ENCODE data around the gene NCOR2. TPM values are rescaled to one million over a fixed set of nuclear protein-coding genes. Genes with fewer than 3 reads are reported as not detected.

Gene NCOR2
- polyA plus RNA-seq, 3 donors from 2014 or later = 1.6 to 10.2 (median 2.1) TPM

DNA sequence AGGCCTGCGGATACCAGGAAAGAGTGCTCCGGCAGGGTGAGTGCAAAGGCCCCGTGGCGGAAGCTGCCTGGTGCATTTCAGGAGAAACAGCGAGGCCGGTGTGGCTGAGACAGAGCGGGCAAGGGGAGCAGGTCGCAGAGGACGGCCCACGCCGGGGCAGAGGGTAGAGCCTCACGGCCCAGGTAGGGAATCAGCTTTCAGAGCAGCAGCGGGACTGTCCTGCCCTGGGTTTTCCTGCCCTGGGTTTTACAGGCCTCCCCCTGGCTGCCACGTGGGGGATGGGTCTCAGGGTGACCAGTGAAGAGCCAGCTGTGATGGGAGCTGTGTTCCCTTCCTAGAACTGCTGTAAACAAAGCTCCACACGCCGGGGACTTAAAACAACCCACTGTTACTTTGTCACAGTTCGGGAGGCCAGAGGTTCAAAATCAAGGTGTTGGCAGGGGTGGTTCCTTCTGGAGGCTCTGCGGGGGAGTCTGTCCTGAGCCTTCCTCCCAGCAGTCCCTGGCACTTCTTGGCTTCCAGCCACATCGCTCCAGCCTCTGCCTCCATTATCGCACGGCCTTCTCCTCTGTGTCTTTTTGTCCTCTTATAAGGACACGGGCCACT lies 10.4 kb downstream of the NCOR2 start:
- H3K27ac Mint-ChIP-seq = peak overlapping the region in 2 of 6 donors; percentile 53 to 77
- peaks cover 29 to 50% of the 10 kb centered on the region in 2 donors for H3K4me1 Mint-ChIP-seq
- no peaks in the 10 kb centered on the region for H3K9me3 Mint-ChIP-seq

DNA sequence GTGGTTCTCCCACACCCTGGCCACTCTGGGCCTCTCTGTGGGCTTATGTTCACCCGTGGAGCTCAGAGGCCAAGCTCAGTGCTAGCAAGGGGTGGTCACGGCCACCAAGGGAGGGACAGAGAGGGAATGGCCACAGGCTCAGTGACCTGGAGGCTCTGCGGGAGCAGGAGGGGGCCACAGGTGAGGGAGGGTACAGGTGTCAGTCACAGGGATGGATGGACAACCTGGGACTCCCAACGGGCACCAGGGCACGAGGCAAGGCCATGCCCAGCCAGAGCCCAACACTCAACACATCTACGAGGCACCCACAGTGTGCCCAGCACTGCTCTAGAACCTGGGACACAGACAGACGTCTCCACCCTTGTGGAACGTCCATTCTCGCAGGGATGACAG lies 11.3 kb downstream of the NCOR2 start:
- peaks cover 0 to 4% (median 2%) of the 10 kb centered on the region in 3 donors for H3K27me3 Mint-ChIP-seq (ENCODE audit: low read depth in 3 of 3)
- no peak for DNase-seq
- H3K36me3 Mint-ChIP-seq = no peaks in the 10 kb centered on the region
- no peak overlapping the region for H3K4me3 Mint-ChIP-seq
- H3K9me3 Mint-ChIP-seq = no peaks in the 10 kb centered on the region
- peaks cover 31 to 52% of the 10 kb centered on the region in 2 donors for H3K4me1 Mint-ChIP-seq
- peak overlapping the region in 1 of 6 donors; percentile 32 for H3K27ac Mint-ChIP-seq

More for the DNA sequence above, 10.4 kb downstream of the NCOR2 start:
- H3K27me3 Mint-ChIP-seq (ENCODE audit: low read depth in 3 of 3) = peaks cover 0 to 4% (median 2%) of the 10 kb centered on the region in 3 donors
- no peak for DNase-seq
- H3K36me3 Mint-ChIP-seq = no peaks in the 10 kb centered on the region
- H3K4me3 Mint-ChIP-seq = no peak overlapping the region

DNA sequence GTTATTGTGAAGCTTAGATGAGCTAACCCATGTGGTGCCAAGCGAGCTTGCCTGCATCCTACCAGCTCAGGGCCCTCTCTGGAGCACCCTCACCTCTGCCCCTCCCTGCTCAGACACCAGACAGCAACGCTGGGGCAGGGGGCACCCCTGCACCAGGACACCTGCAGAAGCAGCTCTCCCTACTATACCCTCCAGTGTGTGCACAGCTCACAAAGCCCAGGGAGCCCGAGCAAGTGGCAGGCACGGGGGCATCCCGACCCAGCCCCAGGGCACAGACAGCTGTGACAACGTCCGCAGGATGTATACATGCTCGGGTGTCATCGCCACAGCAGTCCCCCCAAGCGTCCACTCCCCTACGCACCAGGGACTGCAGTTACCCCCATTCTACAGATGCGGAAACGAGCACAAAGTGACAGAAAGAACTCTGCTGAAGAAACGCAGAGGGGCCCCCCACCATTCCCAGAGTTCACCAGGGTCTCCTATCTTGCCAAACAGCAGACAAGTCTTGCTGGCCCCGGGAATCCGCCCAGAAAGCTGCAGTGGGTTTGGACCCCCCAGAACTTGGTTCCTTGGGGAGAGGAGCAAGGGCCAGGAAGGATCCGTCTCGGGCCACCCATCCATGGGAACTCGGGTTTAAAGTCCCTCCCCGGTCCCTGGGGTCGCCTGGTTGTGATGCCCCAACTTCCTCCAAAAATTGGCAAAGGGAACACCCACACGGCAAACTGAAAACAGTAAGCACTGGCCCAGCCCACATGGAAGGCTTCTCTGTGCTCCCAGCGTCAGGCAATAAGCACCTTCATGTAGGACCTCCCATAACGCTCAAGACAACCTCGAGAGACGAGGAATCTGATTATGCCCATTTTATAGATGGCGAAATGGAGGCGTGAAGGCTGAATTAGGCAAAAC lies 12.0 kb downstream of the NCOR2 start:
- H3K27me3 Mint-ChIP-seq (ENCODE audit: low read depth in 3 of 3) = peaks cover 0 to 4% (median 2%) of the 10 kb centered on the region in 3 donors
- no peak overlapping the region for H3K4me3 Mint-ChIP-seq
- no peaks in the 10 kb centered on the region for H3K9me3 Mint-ChIP-seq
- H3K27ac Mint-ChIP-seq = no peak overlapping the region
- DNase-seq = no peak
- peaks cover 36 to 55% of the 10 kb centered on the region in 2 donors for H3K4me1 Mint-ChIP-seq
- H3K36me3 Mint-ChIP-seq = no peaks in the 10 kb centered on the region

DNA sequence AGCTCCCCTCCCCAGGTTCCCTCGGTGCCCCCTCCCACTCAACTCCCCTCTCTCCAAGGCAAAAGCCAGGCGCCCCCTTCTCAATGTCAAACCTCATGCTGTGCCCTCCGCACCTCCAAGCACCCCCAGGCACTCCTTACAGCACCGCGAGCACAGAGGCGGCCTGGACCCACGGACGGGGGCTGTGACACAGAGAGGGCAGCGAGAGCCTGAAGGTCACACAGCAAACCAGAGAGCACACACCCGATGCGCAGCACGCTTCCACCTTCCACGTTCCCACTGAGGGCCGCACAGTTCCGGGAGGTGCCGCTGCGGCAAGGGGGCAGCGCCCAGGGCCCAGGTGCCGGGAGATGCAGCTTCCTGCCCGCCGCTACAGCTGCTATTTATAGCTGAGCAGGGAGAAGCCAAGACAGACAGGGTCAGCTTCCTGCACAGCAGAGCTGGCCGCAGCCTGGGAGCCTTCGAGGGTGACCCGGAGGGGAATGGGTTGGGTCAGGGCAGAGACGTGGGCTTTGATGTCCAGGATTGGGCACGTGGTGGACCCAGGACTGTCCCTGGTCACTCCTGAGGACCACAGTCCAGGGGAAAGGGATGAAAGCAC lies 12.9 kb downstream of the NCOR2 start:
- DNase-seq = no peak
- Mint-ChIP-seq H3K4me3 (no peak overlapping the region), H3K27ac (no peak overlapping the region), H3K27me3 (ENCODE audit: low read depth in 3 of 3) (peaks cover 0 to 4% (median 2%) of the 10 kb centered on the region in 3 donors), H3K9me3 (no peaks in the 10 kb centered on the region), H3K4me1 (peaks cover 41 to 61% of the 10 kb centered on the region in 2 donors), H3K36me3 (no peaks in the 10 kb centered on the region)

DNA sequence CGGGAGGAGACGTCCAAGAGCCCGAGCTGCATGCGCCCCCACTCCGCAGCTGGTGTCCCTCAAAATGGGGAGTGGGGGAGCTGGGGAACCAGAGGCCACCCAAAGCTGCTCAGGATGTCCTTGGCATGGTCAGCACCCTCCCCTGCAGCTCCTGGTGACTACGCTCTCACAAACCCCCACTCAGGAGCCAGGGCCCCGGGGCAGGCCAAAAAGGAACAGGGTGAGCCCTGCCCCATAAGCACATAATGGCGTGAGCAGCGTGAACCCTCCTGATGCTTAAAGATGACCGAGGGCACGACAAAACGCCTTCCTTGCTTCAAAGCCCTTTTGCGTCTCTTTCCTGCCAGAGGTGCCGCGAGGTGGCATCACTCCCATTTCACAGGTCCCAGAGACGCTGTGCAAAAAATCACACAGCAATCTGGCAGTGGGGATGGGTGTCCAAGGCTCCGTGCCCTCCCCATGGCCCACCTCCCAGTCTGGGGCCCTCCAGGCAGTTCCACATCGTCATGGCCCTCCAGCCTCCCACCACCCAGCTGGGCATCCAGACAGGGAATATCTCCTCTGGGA lies 13.5 kb downstream of the NCOR2 start:
- Mint-ChIP-seq H3K27ac (no peak overlapping the region), H3K9me3 (no peaks in the 10 kb centered on the region), H3K4me1 (peaks cover 41 to 63% of the 10 kb centered on the region in 2 donors), H3K4me3 (peak overlapping the region in 1 of 5 donors; percentile 50), H3K36me3 (no peaks in the 10 kb centered on the region), H3K27me3 (ENCODE audit: low read depth in 3 of 3) (peaks cover 0 to 2% (median 2%) of the 10 kb centered on the region in 3 donors)
- no peak for DNase-seq

DNA sequence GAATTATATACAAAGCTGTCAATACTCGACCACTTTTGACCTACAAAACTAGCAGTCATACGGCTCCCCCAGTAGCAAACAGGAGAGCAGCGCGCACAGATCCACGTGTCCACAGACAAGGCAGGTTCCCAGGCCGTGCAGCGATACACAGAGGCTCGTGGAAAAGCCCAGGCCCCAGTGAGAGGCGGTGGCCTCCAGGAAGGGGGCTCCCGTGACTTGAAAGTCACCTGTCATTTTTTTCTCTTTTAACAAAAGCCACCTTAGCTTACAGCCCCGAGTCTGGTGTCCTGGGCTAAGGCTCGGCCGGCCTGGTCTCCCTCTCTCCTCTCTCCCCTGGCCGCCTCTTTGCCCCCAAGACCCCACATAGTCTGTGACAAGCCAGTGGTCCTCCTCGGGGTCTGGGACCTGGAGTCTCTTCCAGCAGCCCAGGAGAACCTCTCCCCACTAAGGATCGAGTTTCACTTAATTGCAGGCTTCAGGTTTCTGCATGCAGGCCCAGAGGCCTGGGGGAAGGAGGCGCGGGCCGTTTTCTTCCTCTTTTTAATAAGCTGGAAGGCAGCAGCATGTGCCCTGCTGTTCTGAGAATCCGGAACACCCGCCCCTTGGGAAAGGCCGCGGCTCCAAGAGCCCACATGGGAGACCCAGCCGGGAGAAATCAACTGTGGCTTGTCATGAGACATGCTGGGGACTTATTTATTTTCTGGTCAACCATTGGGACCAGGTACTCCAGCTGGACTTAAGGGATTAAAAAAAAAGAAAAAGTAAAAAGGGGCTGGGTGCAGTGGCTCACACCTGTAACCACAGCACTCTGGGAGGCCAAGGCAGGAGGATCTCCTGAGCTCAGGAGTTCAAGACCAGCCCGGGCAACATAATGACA lies 15.9 kb downstream of the NCOR2 start:
- no peak for DNase-seq
- Mint-ChIP-seq H3K36me3 (no peaks in the 10 kb centered on the region), H3K4me3 (no peak overlapping the region), H3K27me3 (ENCODE audit: low read depth in 3 of 3) (peaks cover 0 to 4% (median 0%) of the 10 kb centered on the region in 3 donors), H3K4me1 (peaks cover 49 to 70% of the 10 kb centered on the region in 2 donors), H3K9me3 (no peaks in the 10 kb centered on the region), H3K27ac (no peak overlapping the region)

DNA sequence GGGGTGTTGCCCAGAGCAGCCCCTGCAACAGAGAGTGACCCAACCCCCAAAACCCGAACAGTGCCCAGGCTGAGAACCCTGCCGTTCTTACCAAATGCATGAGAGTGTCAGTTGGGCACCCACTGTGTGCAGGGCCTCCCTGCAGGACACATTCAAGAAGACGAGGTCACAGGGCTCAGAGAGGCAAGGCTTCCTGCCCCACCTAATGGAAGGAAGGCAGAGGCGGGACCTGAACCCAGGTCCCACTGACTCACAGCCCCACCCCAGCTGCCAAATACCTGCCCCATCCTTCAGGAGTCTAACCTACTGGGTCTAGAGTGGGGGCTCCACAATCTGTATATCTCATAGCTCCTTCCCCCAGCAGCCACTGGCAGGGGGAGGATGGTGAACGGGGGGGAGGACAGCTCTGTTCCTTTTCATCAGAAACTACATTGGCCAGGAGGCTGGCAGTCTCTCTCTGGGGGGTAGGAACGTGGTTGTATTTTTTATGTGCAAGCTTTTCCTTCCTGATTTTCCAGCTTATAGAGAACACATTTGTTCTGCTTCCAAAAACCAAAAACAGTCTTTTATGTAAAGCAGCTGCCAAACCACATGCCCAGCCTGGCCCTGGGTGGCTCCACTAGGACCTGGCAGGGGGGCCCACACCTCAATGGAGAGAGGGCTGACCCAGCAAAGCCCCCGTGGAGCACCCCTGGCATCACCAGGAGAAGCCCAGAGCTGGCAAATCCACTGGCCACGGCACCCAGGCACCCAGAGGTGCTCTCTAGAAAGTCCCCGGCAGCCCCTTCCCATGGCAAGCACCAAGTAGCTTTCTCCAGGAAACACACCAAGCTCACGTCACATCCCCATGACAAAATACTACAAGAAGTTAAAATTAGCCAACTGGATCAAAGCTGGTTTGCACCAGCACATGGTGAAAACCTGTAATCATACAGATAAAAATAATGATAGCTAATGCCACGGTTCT lies 17.0 kb downstream of the NCOR2 start:
- Mint-ChIP-seq H3K27me3 (ENCODE audit: low read depth in 3 of 3) (peaks cover 0 to 4% (median 0%) of the 10 kb centered on the region in 3 donors), H3K36me3 (no peaks in the 10 kb centered on the region), H3K4me3 (no peak overlapping the region), H3K27ac (no peak overlapping the region), H3K4me1 (peaks cover 50 to 66% of the 10 kb centered on the region in 2 donors), H3K9me3 (no peaks in the 10 kb centered on the region)
- DNase-seq = no peak

DNA sequence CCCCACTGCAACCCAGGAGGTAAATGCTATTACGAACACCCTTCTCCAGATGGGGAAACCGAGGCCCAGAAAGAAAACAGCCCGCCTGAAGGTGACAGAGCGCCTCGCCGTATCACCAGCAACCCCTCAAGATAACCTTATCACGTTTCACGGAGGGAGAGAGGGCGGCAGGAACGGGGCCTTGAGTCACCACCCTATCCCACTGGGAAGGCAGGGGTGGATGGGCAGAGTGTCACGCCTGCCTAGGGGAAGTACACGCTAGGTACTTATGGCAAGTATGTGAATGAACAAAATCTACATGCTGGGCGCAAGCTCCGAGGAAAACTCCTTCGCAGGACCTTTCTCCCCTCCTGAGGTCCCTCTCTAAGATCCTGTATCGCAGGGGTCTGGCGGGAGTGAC lies 17.8 kb downstream of the NCOR2 start:
- no peak overlapping the region for H3K4me3 Mint-ChIP-seq
- peaks cover 0 to 4% (median 0%) of the 10 kb centered on the region in 3 donors for H3K27me3 Mint-ChIP-seq (ENCODE audit: low read depth in 3 of 3)
- no peak overlapping the region for H3K27ac Mint-ChIP-seq
- H3K36me3 Mint-ChIP-seq = no peaks in the 10 kb centered on the region
- DNase-seq = no peak
- no peaks in the 10 kb centered on the region for H3K9me3 Mint-ChIP-seq
- peaks cover 47 to 62% of the 10 kb centered on the region in 2 donors for H3K4me1 Mint-ChIP-seq

DNA sequence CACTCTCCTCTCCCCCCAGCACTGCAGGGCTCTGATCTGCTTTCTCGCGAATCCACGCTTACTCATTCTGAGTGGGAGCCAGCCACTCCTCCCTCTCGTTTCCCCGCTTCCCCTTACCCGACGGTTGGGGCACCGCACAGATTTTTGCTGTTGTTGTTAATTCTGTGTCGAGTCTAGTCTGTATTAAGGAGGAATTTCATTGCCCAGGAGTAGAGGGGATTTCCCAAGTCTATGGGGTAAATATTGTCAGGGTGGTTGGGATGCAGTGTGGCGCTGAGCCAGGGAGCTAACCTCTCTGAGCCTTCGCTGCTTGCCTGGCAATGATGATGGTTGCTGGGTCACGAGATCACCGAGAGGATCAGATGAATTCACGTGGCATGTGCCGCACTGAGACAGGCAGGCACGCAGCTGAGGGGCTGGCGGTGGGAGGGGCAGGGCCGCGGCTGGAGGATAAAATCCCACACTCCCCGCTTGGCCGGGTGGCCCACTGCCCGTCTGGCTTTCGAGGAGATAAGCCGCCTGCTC lies 18.5 kb downstream of the NCOR2 start:
- Mint-ChIP-seq H3K4me1 (peaks cover 45 to 58% of the 10 kb centered on the region in 2 donors), H3K27me3 (ENCODE audit: low read depth in 3 of 3) (peaks cover 0 to 4% (median 0%) of the 10 kb centered on the region in 3 donors), H3K4me3 (no peak overlapping the region), H3K27ac (peak overlapping the region in 1 of 6 donors; percentile 34), H3K36me3 (no peaks in the 10 kb centered on the region), H3K9me3 (no peaks in the 10 kb centered on the region)
- no peak for DNase-seq

DNA sequence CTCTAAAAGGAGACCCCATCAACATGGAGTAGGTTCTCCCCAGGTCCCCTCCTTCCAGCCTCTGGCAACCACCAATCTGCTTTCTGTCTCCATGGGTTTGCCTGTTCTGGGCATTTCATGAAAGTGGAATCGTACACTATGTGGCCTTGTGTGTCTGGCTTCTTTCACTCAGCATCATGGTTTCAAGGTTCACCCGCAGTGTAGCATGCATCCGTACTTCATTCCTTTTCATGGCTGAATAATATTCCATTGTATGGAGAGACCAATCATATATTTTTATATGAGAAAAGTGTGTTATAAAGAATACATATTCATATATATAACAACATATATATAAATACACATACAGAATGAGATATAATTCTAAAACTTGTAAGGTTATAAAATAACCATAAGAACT lies 19.8 kb downstream of the NCOR2 start:
- H3K4me1 Mint-ChIP-seq = peaks cover 46 to 48% of the 10 kb centered on the region in 2 donors
- H3K9me3 Mint-ChIP-seq = no peaks in the 10 kb centered on the region
- H3K27ac Mint-ChIP-seq = no peak overlapping the region
- H3K27me3 Mint-ChIP-seq (ENCODE audit: low read depth in 3 of 3) = peaks cover 0 to 4% (median 0%) of the 10 kb centered on the region in 3 donors
- H3K36me3 Mint-ChIP-seq = no peaks in the 10 kb centered on the region
- H3K4me3 Mint-ChIP-seq = no peak overlapping the region
- DNase-seq = no peak

DNA sequence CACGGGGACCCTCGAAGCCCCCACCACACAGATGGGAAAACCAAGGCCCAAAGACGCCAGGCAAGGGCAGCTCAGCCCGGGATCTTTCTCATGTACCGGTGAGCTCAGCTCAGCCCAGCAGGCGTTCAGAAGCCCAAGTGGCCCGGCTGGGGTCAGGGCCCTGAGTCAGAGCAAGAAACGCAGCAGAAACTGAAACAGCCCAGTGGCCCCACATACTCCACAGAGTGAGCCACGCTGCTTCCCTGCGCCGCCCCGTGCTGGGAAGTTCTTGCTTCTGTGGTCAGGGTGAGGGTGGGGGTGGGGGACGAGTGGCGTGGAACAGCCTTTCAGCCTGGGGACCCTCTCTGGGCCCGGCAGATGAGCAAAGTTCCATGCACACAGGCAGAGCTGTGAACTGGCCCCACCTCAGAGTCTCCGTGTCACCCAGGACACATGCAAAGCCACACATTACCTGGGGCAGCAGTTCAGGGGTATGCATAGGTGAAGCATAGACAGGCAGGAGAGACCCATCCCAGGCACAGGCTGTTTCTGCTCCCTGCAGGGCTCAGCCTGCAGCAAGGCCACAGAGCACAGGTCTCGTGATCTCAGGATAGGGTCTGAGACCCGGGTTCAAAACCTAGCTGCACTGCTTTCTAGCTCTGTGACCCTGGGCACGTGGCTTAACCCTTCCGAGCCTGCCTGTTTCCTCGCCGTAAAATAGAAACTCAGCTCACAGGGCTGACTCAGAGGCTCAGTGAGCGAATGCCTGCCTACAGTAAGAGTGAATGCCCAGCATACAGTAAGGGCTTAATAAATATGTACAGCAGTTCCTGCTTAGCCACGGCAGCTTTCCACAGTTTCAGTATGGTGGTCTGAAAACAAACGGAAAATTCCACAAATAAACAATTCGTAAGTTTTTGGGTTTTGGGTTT lies 21.6 kb downstream of the NCOR2 start:
- H3K4me1 Mint-ChIP-seq = peaks cover 33 to 41% of the 10 kb centered on the region in 2 donors
- peak in 2 of 3 donors; percentile 17 to 21 for DNase-seq
- H3K27me3 Mint-ChIP-seq (ENCODE audit: low read depth in 3 of 3) = peaks cover 0 to 4% (median 0%) of the 10 kb centered on the region in 3 donors
- peak overlapping the region in 5 of 6 donors; percentile 10 to 67 (median 40) for H3K27ac Mint-ChIP-seq
- no peaks in the 10 kb centered on the region for H3K9me3 Mint-ChIP-seq
- peak overlapping the region in 1 of 5 donors; percentile 66 for H3K4me3 Mint-ChIP-seq
- no peaks in the 10 kb centered on the region for H3K36me3 Mint-ChIP-seq
